IMR-90 (cell line): ENCODE results near the gene MAPRE3. TPM values are rescaled to one million over a fixed set of nuclear protein-coding genes. Genes with fewer than 3 reads are reported as not detected.

ENCODE experiments used
- ATAC-seq: fragments of 200-7000 bp; cut with Tn5 transposase; 2 replicates; pipeline ENCODE4 v1.9.1; 2020; ENCODE audit warnings: low read depth, mild to moderate bottlenecking, moderate library complexity
- BruUV-seq: library from RNA; stranded (reverse); fragments of 400-500 nt; replicated peaks from 2 replicates; lab custom pipeline; 2021; lab: Mats Ljungman, UMichigan
- CTCF ChIA-PET: fragments of 300-600 bp; formaldehyde crosslinking; extraction: SDS; loops from one replicate; lab custom pipeline; 2021; ENCODE audit warnings: antibody characterized with exemption; lab: Yijun Ruan, JAX
- POLR2A ChIA-PET: fragments of 300-600 bp; sonication (Branson Sonifier 250); formaldehyde crosslinking; loops from one replicate; lab custom pipeline; 2022; ENCODE audit warnings: antibody characterized with exemption; ENCODE audit not compliant: unreplicated experiment; lab: Charles Lee
- DNase-seq: peaks from one replicate; pipeline ENCODE4 v3.0.0; 2013
- H2AFZ ChIP-seq: replicated peaks from 2 replicates; pipeline ENCODE3; 2013; ENCODE audit warnings: low read length, mild to moderate bottlenecking; ENCODE audit not compliant: poor library complexity
- H2AK5ac ChIP-seq: 2 replicates; pipeline ENCODE4 v1.6.1; 2013; ENCODE audit warnings: low read depth, low read length, inconsistent platforms
- H2AK9ac ChIP-seq: replicated peaks from 2 replicates; pipeline ENCODE3; 2013; ENCODE audit warnings: mild to moderate bottlenecking, low read depth, low read length, moderate library complexity; ENCODE audit not compliant: poor library complexity
- H2BK120ac ChIP-seq: 2 replicates; pipeline ENCODE4 v1.6.1; 2013; ENCODE audit warnings: low read depth, low read length, inconsistent platforms
- H2BK15ac ChIP-seq: 3 replicates; pipeline ENCODE4 v1.6.1; 2013; ENCODE audit warnings: low read depth, low read length, inconsistent platforms
- H2BK20ac ChIP-seq: 2 replicates; pipeline ENCODE4 v1.6.1; 2013; ENCODE audit warnings: low read depth, mild to moderate bottlenecking, inconsistent platforms, low read length, moderate library complexity
- H2BK5ac ChIP-seq: 2 replicates; pipeline ENCODE4 v1.6.1; 2013; ENCODE audit warnings: mild to moderate bottlenecking, low read depth, low read length, inconsistent platforms; ENCODE audit not compliant: poor library complexity, severe bottlenecking
- H3K14ac ChIP-seq: replicated peaks from 2 replicates; pipeline ENCODE4 v1.6.1; 2013; ENCODE audit warnings: low read depth, low read length, inconsistent platforms
- H3K18ac ChIP-seq: 2 replicates; pipeline ENCODE4 v1.6.1; 2013; ENCODE audit warnings: low read depth, low read length, control low read depth
- H3K23ac ChIP-seq: 2 replicates; pipeline ENCODE4 v1.6.1; 2013; ENCODE audit warnings: low read depth, low read length, inconsistent platforms
- H3K27ac ChIP-seq: 2 replicates; pipeline ENCODE4 v1.5.1; 2013; ENCODE audit warnings: mild to moderate bottlenecking, control low read depth, low read length; ENCODE audit not compliant: insufficient read depth
- H3K27me3 ChIP-seq: 2 replicates; pipeline ENCODE4 v1.6.1; 2013; ENCODE audit warnings: low read length; ENCODE audit not compliant: control insufficient read depth, insufficient read depth
- H3K36me3 ChIP-seq: 2 replicates; pipeline ENCODE4 v1.6.1; 2013; ENCODE audit warnings: low read length, mixed read lengths; ENCODE audit not compliant: control insufficient read depth, insufficient read depth
- H3K4ac ChIP-seq: 2 replicates; pipeline ENCODE4 v1.6.1; 2013; ENCODE audit warnings: low read depth, low read length, inconsistent platforms
- H3K4me1 ChIP-seq: 2 replicates; pipeline ENCODE4 v1.6.1; 2013; ENCODE audit warnings: low read length, mixed read lengths; ENCODE audit not compliant: control insufficient read depth, insufficient read depth
- H3K4me2 ChIP-seq: 2 replicates; pipeline ENCODE4 v1.6.1; 2013; ENCODE audit warnings: low read depth, mild to moderate bottlenecking, control low read depth, low read length, moderate library complexity
- H3K4me3 ChIP-seq: 2 replicates; pipeline ENCODE4 v1.5.1; 2013; ENCODE audit warnings: low read depth, mild to moderate bottlenecking, control low read depth, low read length, moderate library complexity; ENCODE audit not compliant: insufficient read depth
- H3K56ac ChIP-seq: 2 replicates; pipeline ENCODE4 v1.6.1; 2013; ENCODE audit warnings: low read length, inconsistent platforms; ENCODE audit not compliant: insufficient read depth; ENCODE audit errors: extremely low read depth
- H3K79me1 ChIP-seq, 2 experiments: 2 replicates each; pipeline ENCODE4 v1.6.1; 2013; ENCODE audit warnings: low read length in 2 of 2, inconsistent platforms in 1 of 2, low read depth in 1 of 2
- H3K9ac ChIP-seq: 2 replicates; pipeline ENCODE4 v1.6.1; 2013; ENCODE audit warnings: low read depth, low read length, control low read depth
- H3K9me1 ChIP-seq: 2 replicates; pipeline ENCODE4 v1.6.1; 2013; ENCODE audit warnings: low read length, inconsistent platforms; ENCODE audit not compliant: insufficient read depth
- H3K9me3 ChIP-seq: 2 replicates; pipeline ENCODE4 v1.6.1; 2013; ENCODE audit warnings: low read length; ENCODE audit not compliant: control insufficient read depth, insufficient read depth
- H4K20me1 ChIP-seq: 2 replicates; pipeline ENCODE4 v1.6.1; 2013; ENCODE audit warnings: low read length, inconsistent platforms; ENCODE audit not compliant: insufficient read depth
- H4K5ac ChIP-seq: 2 replicates; pipeline ENCODE4 v1.6.1; 2013; ENCODE audit warnings: mild to moderate bottlenecking, low read depth, low read length, control low read depth
- H4K8ac ChIP-seq, 2 experiments: 2 replicates each; pipeline ENCODE4 v1.6.1; 2013; ENCODE audit warnings: low read depth in 2 of 2, low read length in 2 of 2, control low read depth in 1 of 2, inconsistent platforms in 1 of 2
- H4K91ac ChIP-seq: 2 replicates; pipeline ENCODE4 v1.6.1; 2013; ENCODE audit warnings: low read depth, low read length, inconsistent platforms; ENCODE audit not compliant: insufficient read depth
- CHD1 ChIP-seq: IDR thresholded peaks from 2 replicates; pipeline ENCODE4 v1.6.1; 2012; ENCODE audit warnings: low read depth, low read length, improper control_type of control experiment
- CTCF ChIP-seq: conservative IDR thresholded peaks from 2 replicates; pipeline ENCODE4 v1.5.1; 2012; ENCODE audit warnings: mild to moderate bottlenecking, low read depth, low read length, improper control_type of control experiment
- FOS ChIP-seq: fragments of 150-350 bp; IDR thresholded peaks from 2 replicates; pipeline ENCODE4 v1.6.1; 2016; ENCODE audit warnings: low read depth, low read length
- MAZ ChIP-seq: IDR thresholded peaks from 2 replicates; pipeline ENCODE4 v1.6.1; 2012; ENCODE audit warnings: low read depth, mild to moderate bottlenecking, low read length, improper control_type of control experiment, moderate library complexity, borderline replicate concordance
- NFE2L2 ChIP-seq: fragments of 150-350 bp; IDR thresholded peaks from 2 replicates; pipeline ENCODE4 v1.6.1; 2016; ENCODE audit warnings: low read depth, mild to moderate bottlenecking, low read length
- RFX5 ChIP-seq: IDR thresholded peaks from 2 replicates; pipeline ENCODE4 v1.8.0; 2012; ENCODE audit warnings: low read depth, mild to moderate bottlenecking, low read length, moderate library complexity
- WGBS, 2 experiments: methylation state at CpG; one replicate each; pipeline versions ENCODE4 v1.1.5 to v1.1.7; 2013; ENCODE audit warnings: missing lambda C conversion rate in 2 of 2; ENCODE audit not compliant: insufficient read length in 1 of 2; ENCODE audit errors: extremely low coverage in 2 of 2; 5-methylcytosine and 5-hydroxymethylcytosine counted together
- dilution Hi-C: fragments of 300-500 bp; cut with HindIII; formaldehyde crosslinking; loops from one replicate; pipeline ENCODE4 v1.14.3; 2018; ENCODE audit warnings: low sequenced_read_pairs; ENCODE audit not compliant: unreplicated experiment
- in situ Hi-C: fragments of 300-500 bp; cut with MboI; formaldehyde crosslinking; loops from 3 replicates; pipeline ENCODE4 v1.14.3; 2019; ENCODE audit warnings: low sequenced_read_pairs, inconsistent platforms, mixed read lengths
- intact Hi-C: fragments of 100-400 bp; cut with micrococcal nuclease; formaldehyde crosslinking; loops from 2 replicates; pipeline ENCODE4 v1.10.0; 2022
- polyA plus RNA-seq, 3 experiments: library from polyadenylated mRNA; depleted of rRNA; stranded (reverse); fragments of >200 nt; gene quantifications; 2 replicates each; pipeline ENCODE4 v1.2.3, GENCODE V29; 2012; ENCODE audit warnings: low replicate concordance in 1 of 3
- total RNA-seq: library from RNA; depleted of rRNA; stranded (reverse); fragments of >200 nt; gene quantifications from 2 replicates; pipeline ENCODE4 v1.2.3, GENCODE V29; 2012

MAPRE3 gene
- total and polyA plus RNA-seq, 2 of the 4 experiments (the other 2 are of a cell fraction), result 1.8 to 20.3 TPM

DNA sequence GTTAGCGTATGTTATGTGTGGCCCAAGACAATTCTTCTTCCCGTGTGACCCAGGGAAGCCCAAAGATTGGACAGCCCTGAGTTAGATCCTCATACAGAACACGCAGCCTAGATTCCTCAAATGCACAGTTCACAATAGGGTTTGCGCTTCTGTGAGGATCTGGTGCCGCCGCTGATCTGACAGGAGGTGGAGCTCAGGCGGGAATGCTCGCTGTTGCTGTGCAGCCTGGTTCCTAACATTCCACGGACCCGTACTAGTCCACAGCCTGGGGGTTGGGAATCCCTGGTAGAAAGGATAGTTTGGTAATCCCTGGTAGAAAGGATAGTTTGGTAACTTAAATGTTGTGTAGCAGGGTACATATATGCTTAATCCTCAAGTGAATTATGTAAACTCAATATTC is 27.0 kb downstream of the MAPRE3 start:
- no peak for TF ChIP-seq FOS
- TF ChIP-seq MAZ, result no peak
- no peak for TF ChIP-seq NFE2L2
- no peak for TF ChIP-seq RFX5
- no peak for TF ChIP-seq CHD1
- TF ChIP-seq CTCF, result no peak
- Histone ChIP-seq H2AK9ac (no peak overlapping the region), H3K27ac (no peak overlapping the region), H2BK120ac (no peak overlapping the region), H2BK20ac (no peak overlapping the region), H2BK5ac (no peak overlapping the region), H3K4ac (no peak overlapping the region), H3K4me2 (no peak overlapping the region), H2AK5ac (no peak overlapping the region), H3K14ac (no peak overlapping the region), H3K9ac (no peak overlapping the region), H3K23ac (no peak overlapping the region), H3K9me1 (peaks cover 5% of the 10 kb centered on the region; the same call in 1 of the 2 replicates), H3K56ac (no peak overlapping the region), H4K5ac (no peak overlapping the region), H3K27me3 (no peaks in the 10 kb centered on the region; the same call in 1 of the 2 replicates), H3K79me1 (0 out of 4 replicates have a peak, but pooled peaks cover 0 to under 1% of the 10 kb centered on the region in 2 experiments), H3K9me3 (no peaks in the 10 kb centered on the region), H4K8ac (no peak overlapping the region), H3K18ac (no peak overlapping the region), H2AFZ (no peak overlapping the region), H4K91ac (no peak overlapping the region), H4K20me1 (no peaks in the 10 kb centered on the region; the same call in 1 of the 2 replicates), H3K4me1 (no peaks in the 10 kb centered on the region; the same call in 1 of the 2 replicates), H3K4me3 (no peak overlapping the region), H2BK15ac (no peak overlapping the region), H3K36me3 (no peaks in the 10 kb centered on the region)
- in situ Hi-C loops, result no loop called here
- ChIA-PET CTCF (no interaction called here), POLR2A (no interaction called here)
- ATAC-seq (no peak), DNase-seq (no peak)
- intact Hi-C loops, result no loop called here
- dilution Hi-C loops, result no loop called here
- 100% methylated on average over 1 of the region's 10 CpGs; no CpG with 5 or more reads in 1 of the 2 experiments for WGBS, 2 experiments
- no TSS peak for BruUV-seq
